WERI-Rb-1 (cell line): ENCODE results near the gene ATP8B4.

Experiments used
- DNase-seq: peaks from one replicate; pipeline ENCODE4 v3.0.0-alpha.2; 2020
- H3K27ac ChIP-seq: fragments of 250-450 bp; sonication (Bioruptor Pico); 2 replicates; pipeline ENCODE4 v1.5.1; 2020; ENCODE audit warnings: mild to moderate bottlenecking, moderate library complexity
- H3K27me3 ChIP-seq: fragments of 250-450 bp; sonication (Bioruptor Pico); 2 replicates; pipeline ENCODE4 v1.5.1; 2021; ENCODE audit warnings: mild to moderate bottlenecking, low read depth, moderate library complexity; ENCODE audit not compliant: insufficient read depth, severe bottlenecking
- H3K36me3 ChIP-seq: fragments of 250-450 bp; sonication (Bioruptor Pico); 2 replicates; pipeline ENCODE4 v1.5.1; 2020; ENCODE audit warnings: mild to moderate bottlenecking, moderate library complexity
- H3K4me3 ChIP-seq: 2 replicates; pipeline ENCODE4 v1.5.1; 2011; ENCODE audit warnings: low read depth, mild to moderate bottlenecking, control low read depth, low read length
- H3K9me3 ChIP-seq: fragments of 250-450 bp; sonication (Bioruptor Pico); 2 replicates; pipeline ENCODE4 v1.5.1; 2021; ENCODE audit warnings: mild to moderate bottlenecking, moderate library complexity; ENCODE audit not compliant: severe bottlenecking
- CTCF ChIP-seq: IDR thresholded peaks from 2 replicates; pipeline ENCODE4 v1.5.1; 2011; ENCODE audit warnings: low read depth, mild to moderate bottlenecking, control low read depth, inconsistent platforms, low read length

The ATP8B4 gene

GRCh38 chr15:49988766-49989165 lies 130.3 kb downstream of the ATP8B4 start:
- no peaks in the 10 kb centered on the region for H3K9me3 ChIP-seq
- TF ChIP-seq CTCF: no peak
- no peaks in the 10 kb centered on the region for H3K27me3 ChIP-seq
- no peak overlapping the region for H3K4me3 ChIP-seq
- H3K27ac ChIP-seq: no peak overlapping the region
- DNase-seq: no peak
- no peaks in the 10 kb centered on the region for H3K36me3 ChIP-seq

- Histone ChIP-seq H3K27me3 (no peaks in the 10 kb centered on the region), H3K36me3 (no peaks in the 10 kb centered on the region), H3K4me3 (no peak overlapping the region), H3K27ac (no peak overlapping the region), H3K9me3 (no peaks in the 10 kb centered on the region)
- TF ChIP-seq CTCF: no peak
- DNase-seq: no peak
Observed at GRCh38 chr15:49987896-49988295, 131.1 kb downstream of the ATP8B4 start.

- no peak overlapping the region for H3K27ac ChIP-seq
- no peak for DNase-seq
Observed at GRCh38 chr15:49987198-49987785, 131.7 kb downstream of the ATP8B4 start.

GRCh38 chr15:49986326-49986725 lies 132.7 kb downstream of the ATP8B4 start:
- no peak overlapping the region for H3K4me3 ChIP-seq
- DNase-seq: no peak
- H3K9me3 ChIP-seq: no peaks in the 10 kb centered on the region
- H3K36me3 ChIP-seq: no peaks in the 10 kb centered on the region
- no peak overlapping the region for H3K27ac ChIP-seq
- no peak for TF ChIP-seq CTCF
- H3K27me3 ChIP-seq: no peaks in the 10 kb centered on the region

More at GRCh38 chr15:49987198-49987785, 131.7 kb downstream of the ATP8B4 start:
- no peak for TF ChIP-seq CTCF
- Histone ChIP-seq H3K36me3 (no peaks in the 10 kb centered on the region), H3K27me3 (no peaks in the 10 kb centered on the region), H3K9me3 (no peaks in the 10 kb centered on the region), H3K4me3 (no peak overlapping the region)

GRCh38 chr15:49985463-49985862 lies 133.6 kb downstream of the ATP8B4 start:
- H3K9me3 ChIP-seq: no peaks in the 10 kb centered on the region
- H3K36me3 ChIP-seq: no peaks in the 10 kb centered on the region
- no peaks in the 10 kb centered on the region for H3K27me3 ChIP-seq
- DNase-seq: no peak
- no peak for TF ChIP-seq CTCF
- H3K4me3 ChIP-seq: no peak overlapping the region
- H3K27ac ChIP-seq: no peak overlapping the region

- H3K9me3 ChIP-seq: no peaks in the 10 kb centered on the region
- H3K27ac ChIP-seq: no peak overlapping the region
- H3K36me3 ChIP-seq: no peaks in the 10 kb centered on the region
- H3K4me3 ChIP-seq: no peak overlapping the region
- no peaks in the 10 kb centered on the region for H3K27me3 ChIP-seq
- DNase-seq: no peak
- TF ChIP-seq CTCF: no peak
Observed at GRCh38 chr15:49984436-49984835, 134.6 kb downstream of the ATP8B4 start.
